Measurements from ENCODE around the gene RHPN2.

DNA sequence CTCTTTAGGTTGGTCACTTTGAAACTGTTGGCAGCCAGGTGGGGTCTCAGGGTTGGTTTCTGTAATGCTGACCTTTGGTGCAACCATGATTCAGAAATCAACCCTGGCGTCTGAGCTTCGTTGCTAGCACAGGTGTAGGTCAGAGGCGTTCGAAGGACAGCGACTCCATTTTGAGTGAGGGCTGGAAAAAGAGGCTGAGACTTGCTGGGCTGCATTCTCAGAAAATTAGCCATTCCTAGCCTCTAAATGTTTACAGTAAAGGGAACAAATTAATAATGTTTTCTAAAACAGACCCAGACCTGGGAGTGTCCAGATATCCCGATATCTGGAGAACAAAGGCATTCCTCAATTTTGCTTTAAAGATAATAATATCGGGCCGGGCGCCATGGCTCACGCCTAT, 29.2 kb downstream of the RHPN2 start:
- TF ChIP-seq, protein P1, sequence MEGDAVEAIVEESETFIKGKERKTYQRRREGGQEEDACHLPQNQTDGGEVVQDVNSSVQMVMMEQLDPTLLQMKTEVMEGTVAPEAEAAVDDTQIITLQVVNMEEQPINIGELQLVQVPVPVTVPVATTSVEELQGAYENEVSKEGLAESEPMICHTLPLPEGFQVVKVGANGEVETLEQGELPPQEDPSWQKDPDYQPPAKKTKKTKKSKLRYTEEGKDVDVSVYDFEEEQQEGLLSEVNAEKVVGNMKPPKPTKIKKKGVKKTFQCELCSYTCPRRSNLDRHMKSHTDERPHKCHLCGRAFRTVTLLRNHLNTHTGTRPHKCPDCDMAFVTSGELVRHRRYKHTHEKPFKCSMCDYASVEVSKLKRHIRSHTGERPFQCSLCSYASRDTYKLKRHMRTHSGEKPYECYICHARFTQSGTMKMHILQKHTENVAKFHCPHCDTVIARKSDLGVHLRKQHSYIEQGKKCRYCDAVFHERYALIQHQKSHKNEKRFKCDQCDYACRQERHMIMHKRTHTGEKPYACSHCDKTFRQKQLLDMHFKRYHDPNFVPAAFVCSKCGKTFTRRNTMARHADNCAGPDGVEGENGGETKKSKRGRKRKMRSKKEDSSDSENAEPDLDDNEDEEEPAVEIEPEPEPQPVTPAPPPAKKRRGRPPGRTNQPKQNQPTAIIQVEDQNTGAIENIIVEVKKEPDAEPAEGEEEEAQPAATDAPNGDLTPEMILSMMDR (IDR thresholded peaks at IDR 0.05) = no peak
- TF ChIP-seq POLR2A (IDR thresholded peaks at IDR 0.05) = no peak

Data from uterus (tissue), 2 donors.